Endothelial cell of umbilical vein (primary cell): Measurements from ENCODE around the gene CACNG8.

ENCODE experiments used
- CTCF ChIP-seq, 2 donors: IDR thresholded peaks; 1 replicate in 1 of 2; 2 replicates in 1 of 2; pipeline ENCODE4 v1.5.1; 2011; ENCODE audit warnings: low read length in 2 of 2, mild to moderate bottlenecking in 2 of 2, moderate library complexity in 2 of 2, control low read depth in 1 of 2, inconsistent platforms in 1 of 2, low read depth in 1 of 2; ENCODE audit not compliant: insufficient read depth in 1 of 2; ENCODE audit errors: extremely low read depth in 1 of 2
- EZH2 ChIP-seq: IDR thresholded peaks from 2 replicates; pipeline ENCODE4 v1.6.1; 2012; ENCODE audit warnings: borderline replicate concordance, low read depth, mild to moderate bottlenecking, moderate library complexity, low read length, inconsistent platforms; ENCODE audit not compliant: severe bottlenecking
- FOS ChIP-seq: IDR thresholded peaks from 2 replicates; pipeline ENCODE4 v1.6.1; 2011; ENCODE audit warnings: mild to moderate bottlenecking, low read length, moderate library complexity, borderline replicate concordance; ENCODE audit not compliant: insufficient read depth
- JUN ChIP-seq: IDR thresholded peaks from 2 replicates; pipeline ENCODE4 v1.6.1; 2011; ENCODE audit warnings: borderline replicate concordance, low read depth; ENCODE audit not compliant: insufficient read length, insufficient read depth
- MAX ChIP-seq: IDR thresholded peaks from 2 replicates; pipeline ENCODE4 v1.6.1; 2011; ENCODE audit not compliant: insufficient read depth, insufficient read length
- MYC ChIP-seq: IDR thresholded peaks from one replicate; pipeline ENCODE4 v1.6.1; 2011; ENCODE audit warnings: mild to moderate bottlenecking, low read depth, low read length
- POLR2A ChIP-seq: IDR thresholded peaks from 2 replicates; pipeline ENCODE4 v1.6.1; 2012; ENCODE audit warnings: low read depth, mild to moderate bottlenecking, control low read depth, low read length

- TF ChIP-seq POLR2A: no peak
- TF ChIP-seq CTCF (IDR thresholded peaks at IDR 0.05; ENCODE audit: extremely low read depth in 1 of 2, insufficient read depth in 1 of 2, low read depth in 1 of 2, low read length in 2 of 2): no peak
- no peak for TF ChIP-seq MAX
- no peak for TF ChIP-seq EZH2
- TF ChIP-seq FOS: no peak
- TF ChIP-seq MYC: no peak
- no peak for TF ChIP-seq JUN
Measured at GRCh38 chr19:53992211-53992610, 29.5 kb downstream of the CACNG8 start.
